ENCODE results near the gene DUOX2.

The DUOX2 gene

DNA sequence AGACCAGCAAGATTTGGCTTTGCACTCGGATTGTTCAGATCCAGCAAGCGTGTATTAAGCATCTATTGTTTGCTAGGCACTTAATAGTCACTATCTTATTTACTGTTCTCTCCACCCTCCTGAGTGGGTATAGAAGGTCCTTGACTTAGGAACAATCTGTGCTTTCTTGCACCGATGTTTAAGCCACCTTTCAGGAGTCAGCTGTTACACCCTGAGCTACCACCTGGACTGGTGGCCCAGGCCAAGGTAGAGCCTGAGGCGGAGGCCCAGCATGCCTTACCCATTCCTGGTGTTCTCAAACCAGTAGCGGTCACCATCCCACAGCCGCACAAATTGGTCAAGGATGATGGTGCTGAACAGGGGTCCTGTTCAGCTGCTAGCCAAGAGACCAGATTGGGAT is 25.8 kb upstream of the DUOX2 start:
- no peak for TF ChIP-seq EZH2 (IDR thresholded peaks at IDR 0.05; ENCODE audit: borderline replicate concordance, low read length)
- TF ChIP-seq, protein P1, sequence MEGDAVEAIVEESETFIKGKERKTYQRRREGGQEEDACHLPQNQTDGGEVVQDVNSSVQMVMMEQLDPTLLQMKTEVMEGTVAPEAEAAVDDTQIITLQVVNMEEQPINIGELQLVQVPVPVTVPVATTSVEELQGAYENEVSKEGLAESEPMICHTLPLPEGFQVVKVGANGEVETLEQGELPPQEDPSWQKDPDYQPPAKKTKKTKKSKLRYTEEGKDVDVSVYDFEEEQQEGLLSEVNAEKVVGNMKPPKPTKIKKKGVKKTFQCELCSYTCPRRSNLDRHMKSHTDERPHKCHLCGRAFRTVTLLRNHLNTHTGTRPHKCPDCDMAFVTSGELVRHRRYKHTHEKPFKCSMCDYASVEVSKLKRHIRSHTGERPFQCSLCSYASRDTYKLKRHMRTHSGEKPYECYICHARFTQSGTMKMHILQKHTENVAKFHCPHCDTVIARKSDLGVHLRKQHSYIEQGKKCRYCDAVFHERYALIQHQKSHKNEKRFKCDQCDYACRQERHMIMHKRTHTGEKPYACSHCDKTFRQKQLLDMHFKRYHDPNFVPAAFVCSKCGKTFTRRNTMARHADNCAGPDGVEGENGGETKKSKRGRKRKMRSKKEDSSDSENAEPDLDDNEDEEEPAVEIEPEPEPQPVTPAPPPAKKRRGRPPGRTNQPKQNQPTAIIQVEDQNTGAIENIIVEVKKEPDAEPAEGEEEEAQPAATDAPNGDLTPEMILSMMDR (IDR thresholded peaks at IDR 0.05; ENCODE audit: low read length) = no peak
- H3K79me2 ChIP-seq (ENCODE audit: insufficient read depth, low read length) = no peaks in the 10 kb centered on the region
- no peaks in the 10 kb centered on the region for H3F3A ChIP-seq (ENCODE audit: insufficient read depth, low read length)
- H3K4me3 ChIP-seq (ENCODE audit: low read depth, low read length, poor library complexity, severe bottlenecking) = no peak overlapping the region
- no peaks in the 10 kb centered on the region for H3K9me2 ChIP-seq (ENCODE audit: low read depth, low read length)
- no peak overlapping the region for H3K4me2 ChIP-seq (ENCODE audit: low read length)
- H3K27me3 ChIP-seq (ENCODE audit: insufficient read depth, low read length) = peaks cover 1% of the 10 kb centered on the region; the same call in 1 of the 2 replicates
- H2AFZ ChIP-seq (ENCODE audit: low read length) = no peak overlapping the region
- H3K9me3 ChIP-seq (ENCODE audit: low read length) = no peaks in the 10 kb centered on the region
- no peaks in the 10 kb centered on the region for H4K20me1 ChIP-seq (ENCODE audit: insufficient read depth, low read length)
- no peak overlapping the region for H3K9ac ChIP-seq (ENCODE audit: low read length)
- H3K27ac ChIP-seq (ENCODE audit: low read depth, low read length, poor library complexity, severe bottlenecking) = no peak overlapping the region
- no peaks in the 10 kb centered on the region for H3K4me1 ChIP-seq (ENCODE audit: insufficient read depth, low read length, severe bottlenecking)
- H3K36me3 ChIP-seq (ENCODE audit: insufficient read depth, low read length) = no peaks in the 10 kb centered on the region

DNA sequence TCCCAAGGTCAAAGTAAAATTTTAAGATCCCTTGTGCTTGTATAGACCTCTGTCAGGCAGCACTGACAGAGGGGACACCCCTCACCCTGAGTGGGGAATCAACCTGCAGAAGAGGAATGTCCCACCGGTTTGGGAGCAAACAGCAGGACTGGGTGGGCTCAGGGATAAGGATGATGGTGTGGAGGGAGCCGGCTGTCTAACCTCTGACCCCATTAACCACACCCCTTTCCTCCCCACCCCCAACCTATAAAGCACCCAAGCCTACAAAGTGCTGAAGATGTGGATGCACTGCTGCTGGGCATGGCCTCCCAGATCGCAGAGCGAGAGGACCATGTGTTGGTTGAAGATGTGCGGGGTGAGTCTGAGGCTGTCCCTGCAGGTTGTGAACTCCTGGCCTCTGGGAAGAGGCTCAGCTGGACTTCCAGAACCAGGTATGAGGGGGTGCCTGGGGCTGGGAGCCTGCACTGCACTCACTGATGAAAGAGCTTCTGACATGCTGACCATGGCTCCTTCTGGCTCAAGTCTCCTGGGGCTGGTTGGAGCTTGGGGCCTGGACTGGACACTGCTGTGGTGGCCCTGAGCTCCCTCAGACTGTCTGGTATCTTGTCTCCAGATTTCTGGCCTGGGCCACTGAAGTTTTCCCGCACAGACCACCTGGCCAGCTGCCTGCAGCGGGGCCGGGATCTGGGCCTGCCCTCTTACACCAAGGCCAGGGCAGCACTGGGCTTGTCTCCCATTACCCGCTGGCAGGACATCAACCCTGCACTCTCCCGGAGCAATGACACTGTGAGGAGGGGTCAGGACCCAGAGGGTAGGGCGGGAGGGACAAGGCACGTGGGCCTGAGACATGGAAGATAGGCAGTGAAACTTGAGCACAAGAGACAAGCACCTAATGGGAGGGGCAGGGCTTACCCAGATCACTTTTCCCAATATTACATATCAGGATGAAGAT is 25.1 kb upstream of the DUOX2 start:
- Histone ChIP-seq H3K27ac (ENCODE audit: low read depth, low read length, poor library complexity, severe bottlenecking) (no peak overlapping the region), H3K9ac (ENCODE audit: low read length) (no peak overlapping the region)

DNA sequence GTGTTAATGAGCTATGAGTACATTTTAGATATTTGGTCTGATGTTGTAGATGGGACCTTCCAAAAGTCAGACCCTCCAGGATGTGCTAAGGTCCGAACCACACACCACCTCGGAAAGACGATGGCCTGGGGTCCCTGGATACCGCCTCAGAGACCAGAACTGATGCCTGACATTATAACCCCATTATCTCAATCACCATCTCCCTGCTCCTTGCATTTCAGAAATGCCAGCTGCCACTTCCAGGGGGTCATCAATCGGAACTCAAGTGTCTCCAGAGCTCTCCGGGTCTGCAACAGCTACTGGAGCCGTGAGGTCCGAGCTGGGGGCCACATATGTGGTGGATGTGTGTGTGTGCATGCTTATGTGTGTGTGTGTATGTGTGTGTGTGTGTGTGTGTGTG is 23.7 kb upstream of the DUOX2 start:
- Histone ChIP-seq H3F3A (ENCODE audit: insufficient read depth, low read length) (no peaks in the 10 kb centered on the region), H3K27ac (ENCODE audit: low read depth, low read length, poor library complexity, severe bottlenecking) (no peak overlapping the region), H3K79me2 (ENCODE audit: insufficient read depth, low read length) (no peaks in the 10 kb centered on the region), H3K4me3 (ENCODE audit: low read depth, low read length, poor library complexity, severe bottlenecking) (no peak overlapping the region), H3K4me1 (ENCODE audit: insufficient read depth, low read length, severe bottlenecking) (no peaks in the 10 kb centered on the region), H3K9me3 (ENCODE audit: low read length) (no peaks in the 10 kb centered on the region), H2AFZ (ENCODE audit: low read length) (no peak overlapping the region), H3K27me3 (ENCODE audit: insufficient read depth, low read length) (peaks cover 4% of the 10 kb centered on the region; the same call in 1 of the 2 replicates), H3K4me2 (ENCODE audit: low read length) (no peak overlapping the region), H3K36me3 (ENCODE audit: insufficient read depth, low read length) (no peaks in the 10 kb centered on the region), H3K9ac (ENCODE audit: low read length) (no peak overlapping the region), H3K9me2 (ENCODE audit: low read depth, low read length) (no peaks in the 10 kb centered on the region), H4K20me1 (ENCODE audit: insufficient read depth, low read length) (no peaks in the 10 kb centered on the region)
- TF ChIP-seq, protein P1 (IDR thresholded peaks at IDR 0.05; ENCODE audit: low read length) = no peak
- no peak for TF ChIP-seq EZH2 (IDR thresholded peaks at IDR 0.05; ENCODE audit: borderline replicate concordance, low read length)

More for the DNA sequence above, 25.1 kb upstream of the DUOX2 start:
- H4K20me1 ChIP-seq (ENCODE audit: insufficient read depth, low read length) = no peaks in the 10 kb centered on the region
- H3K9me3 ChIP-seq (ENCODE audit: low read length) = no peaks in the 10 kb centered on the region
- no peak overlapping the region for H3K4me3 ChIP-seq (ENCODE audit: low read depth, low read length, poor library complexity, severe bottlenecking)
- TF ChIP-seq, protein P1 (IDR thresholded peaks at IDR 0.05; ENCODE audit: low read length) = no peak
- no peak for TF ChIP-seq EZH2 (IDR thresholded peaks at IDR 0.05; ENCODE audit: borderline replicate concordance, low read length)
- H2AFZ ChIP-seq (ENCODE audit: low read length) = no peak overlapping the region
- H3K79me2 ChIP-seq (ENCODE audit: insufficient read depth, low read length) = no peaks in the 10 kb centered on the region
- H3K27me3 ChIP-seq (ENCODE audit: insufficient read depth, low read length) = peaks cover 4% of the 10 kb centered on the region; the same call in 1 of the 2 replicates
- H3K36me3 ChIP-seq (ENCODE audit: insufficient read depth, low read length) = no peaks in the 10 kb centered on the region
- no peak overlapping the region for H3K4me2 ChIP-seq (ENCODE audit: low read length)
- no peaks in the 10 kb centered on the region for H3F3A ChIP-seq (ENCODE audit: insufficient read depth, low read length)
- H3K9me2 ChIP-seq (ENCODE audit: low read depth, low read length) = no peaks in the 10 kb centered on the region
- no peaks in the 10 kb centered on the region for H3K4me1 ChIP-seq (ENCODE audit: insufficient read depth, low read length, severe bottlenecking)

All from OCI-LY1 (cell line).